Measurements from ENCODE around the gene PPP2R5E.

Gene PPP2R5E

DNA sequence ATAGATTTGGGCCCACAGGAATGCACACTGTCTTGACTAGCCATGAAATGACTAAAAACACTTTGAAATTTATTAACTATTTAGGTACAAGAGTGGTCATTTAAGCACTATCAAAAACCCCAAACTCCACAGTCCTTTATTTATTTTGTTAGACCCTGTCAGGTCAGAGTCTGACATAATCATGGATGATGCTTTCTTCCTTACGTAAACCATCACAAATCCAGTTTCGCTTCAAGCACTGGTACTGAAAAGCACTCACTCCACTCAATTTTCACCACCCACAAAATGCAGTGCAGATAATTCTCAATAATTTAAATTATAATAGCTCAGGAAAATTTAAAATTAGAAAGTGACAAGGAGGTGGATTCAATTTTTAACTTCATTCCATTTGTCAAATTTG, 25.8 kb downstream of the PPP2R5E start:
- Histone ChIP-seq H3K27me3 (ENCODE audit: insufficient read depth, insufficient read length) (no peaks in the 10 kb centered on the region), H3K36me3 (ENCODE audit: insufficient read depth, insufficient read length, low read length) (peaks cover 8% of the 10 kb centered on the region), H3K4me3 (ENCODE audit: insufficient read length, low read depth) (no peak overlapping the region), H3K9me3 (ENCODE audit: insufficient read depth, low read length) (no peaks in the 10 kb centered on the region), H3K4me1 (ENCODE audit: insufficient read depth, insufficient read length) (no peaks in the 10 kb centered on the region), H3K9ac (ENCODE audit: insufficient read length, low read depth) (no peak overlapping the region)
- DNase-seq (ENCODE audit: low read depth, low spot score) = no peak
- TF ChIP-seq YY1 (IDR thresholded peaks at IDR 0.05; ENCODE audit: insufficient read depth, insufficient read length) = no peak

DNA sequence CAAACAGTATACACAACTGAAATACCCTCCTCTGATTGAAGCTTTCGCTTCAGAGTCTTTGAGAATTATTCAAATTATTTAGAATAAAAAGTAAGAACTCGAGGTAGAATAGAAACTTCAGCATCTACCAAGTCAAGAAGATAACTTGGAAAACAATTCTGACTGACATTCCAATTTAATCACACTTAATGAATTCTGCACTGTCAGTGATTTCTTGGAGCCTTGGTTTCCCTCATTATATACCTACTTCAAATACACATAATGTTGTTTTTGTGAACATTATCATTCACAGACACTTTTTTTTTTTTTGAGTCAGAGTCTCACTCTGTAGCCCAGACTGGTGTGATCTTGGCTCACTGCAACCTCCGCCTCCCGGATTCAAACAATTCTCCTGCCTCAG, 27.9 kb downstream of the PPP2R5E start:
- DNase-seq (ENCODE audit: low read depth, low spot score) = no peak
- no peaks in the 10 kb centered on the region for H3K4me1 ChIP-seq (ENCODE audit: insufficient read depth, insufficient read length)
- no peak overlapping the region for H3K9ac ChIP-seq (ENCODE audit: insufficient read length, low read depth)
- H3K27me3 ChIP-seq (ENCODE audit: insufficient read depth, insufficient read length) = no peaks in the 10 kb centered on the region
- no peaks in the 10 kb centered on the region for H3K9me3 ChIP-seq (ENCODE audit: insufficient read depth, low read length)
- H3K36me3 ChIP-seq (ENCODE audit: insufficient read depth, insufficient read length, low read length) = peaks cover 9% of the 10 kb centered on the region
- TF ChIP-seq ZNF274 (IDR thresholded peaks at IDR 0.05; ENCODE audit: low read depth, low read length) (no peak), SUZ12 (IDR thresholded peaks at IDR 0.05; ENCODE audit: extremely low read depth, insufficient read depth, insufficient read length) (no peak), YY1 (IDR thresholded peaks at IDR 0.05; ENCODE audit: insufficient read depth, insufficient read length) (no peak)
- no peak overlapping the region for H3K4me3 ChIP-seq (ENCODE audit: insufficient read length, low read depth)

DNA sequence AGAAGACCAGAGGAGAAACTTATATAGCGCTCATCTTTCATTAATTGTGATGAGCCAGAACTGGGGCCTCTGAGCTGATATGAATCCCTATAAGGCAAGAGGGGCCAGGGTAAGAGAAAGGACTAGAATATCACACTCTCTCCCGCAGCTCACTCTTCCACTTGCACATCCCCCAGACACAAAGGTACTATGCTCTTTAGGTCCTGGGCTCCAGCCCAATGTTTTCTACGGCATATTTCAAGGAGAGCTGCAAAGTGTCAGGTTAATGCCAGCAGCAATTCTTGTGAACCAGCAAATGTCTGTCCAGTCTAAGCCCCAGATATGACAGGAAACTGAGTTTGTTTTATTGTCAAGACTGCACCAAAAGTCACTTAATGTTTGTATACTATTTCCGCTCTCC, 29.4 kb downstream of the PPP2R5E start:
- TF ChIP-seq YY1 (IDR thresholded peaks at IDR 0.05; ENCODE audit: insufficient read depth, insufficient read length) (no peak), SUZ12 (IDR thresholded peaks at IDR 0.05; ENCODE audit: extremely low read depth, insufficient read depth, insufficient read length) (no peak), ZNF274 (IDR thresholded peaks at IDR 0.05; ENCODE audit: low read depth, low read length) (no peak)
- Histone ChIP-seq H3K36me3 (ENCODE audit: insufficient read depth, insufficient read length, low read length) (peaks cover 8% of the 10 kb centered on the region), H3K9me3 (ENCODE audit: insufficient read depth, low read length) (no peaks in the 10 kb centered on the region), H3K27me3 (ENCODE audit: insufficient read depth, insufficient read length) (no peaks in the 10 kb centered on the region), H3K4me3 (ENCODE audit: insufficient read length, low read depth) (no peak overlapping the region), H3K4me1 (ENCODE audit: insufficient read depth, insufficient read length) (no peaks in the 10 kb centered on the region), H3K9ac (ENCODE audit: insufficient read length, low read depth) (no peak overlapping the region)
- no peak for DNase-seq (ENCODE audit: low read depth, low spot score)

GRCh38 chr14:63512861-63513260, 30.3 kb downstream of the PPP2R5E start:
- Histone ChIP-seq H3K9me3 (ENCODE audit: insufficient read depth, low read length) (no peaks in the 10 kb centered on the region), H3K4me1 (ENCODE audit: insufficient read depth, insufficient read length) (peaks cover 3% of the 10 kb centered on the region), H3K4me3 (ENCODE audit: insufficient read length, low read depth) (no peak overlapping the region), H3K36me3 (ENCODE audit: insufficient read depth, insufficient read length, low read length) (peaks cover 4% of the 10 kb centered on the region), H3K27me3 (ENCODE audit: insufficient read depth, insufficient read length) (no peaks in the 10 kb centered on the region), H3K9ac (ENCODE audit: insufficient read length, low read depth) (no peak overlapping the region)
- DNase-seq (ENCODE audit: low read depth, low spot score) = no peak
- TF ChIP-seq ZNF274 (IDR thresholded peaks at IDR 0.05; ENCODE audit: low read depth, low read length) = no peak
- TF ChIP-seq YY1 (IDR thresholded peaks at IDR 0.05; ENCODE audit: insufficient read depth, insufficient read length) = no peak

DNA sequence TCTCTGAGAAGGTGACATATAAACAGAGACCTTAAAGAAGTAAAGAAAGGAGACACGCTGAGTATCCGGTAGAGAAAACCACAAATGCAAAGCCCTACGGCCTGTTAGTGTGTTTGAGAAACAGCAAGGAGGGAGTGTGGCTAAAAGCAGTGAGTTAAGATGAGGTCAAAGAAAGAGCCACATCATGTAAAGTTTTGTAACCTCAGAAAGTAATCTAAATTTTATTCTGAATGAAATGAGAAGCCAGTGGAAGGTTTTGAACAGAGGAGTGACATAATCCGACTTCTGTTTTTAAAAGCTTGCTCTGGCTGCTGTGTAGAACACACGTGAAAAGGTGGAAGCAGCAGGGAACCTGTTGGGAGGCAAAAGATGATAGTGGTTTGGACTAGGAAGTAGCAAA, 32.6 kb downstream of the PPP2R5E start:
- no peak overlapping the region for H3K9ac ChIP-seq (ENCODE audit: insufficient read length, low read depth)
- H3K4me1 ChIP-seq (ENCODE audit: insufficient read depth, insufficient read length) = peaks cover 4% of the 10 kb centered on the region
- TF ChIP-seq ZNF274 (IDR thresholded peaks at IDR 0.05; ENCODE audit: low read depth, low read length) (no peak), YY1 (IDR thresholded peaks at IDR 0.05; ENCODE audit: insufficient read depth, insufficient read length) (no peak), SUZ12 (IDR thresholded peaks at IDR 0.05; ENCODE audit: extremely low read depth, insufficient read depth, insufficient read length) (no peak)
- H3K36me3 ChIP-seq (ENCODE audit: insufficient read depth, insufficient read length, low read length) = peaks cover 9% of the 10 kb centered on the region
- H3K27me3 ChIP-seq (ENCODE audit: insufficient read depth, insufficient read length) = no peaks in the 10 kb centered on the region
- no peaks in the 10 kb centered on the region for H3K9me3 ChIP-seq (ENCODE audit: insufficient read depth, low read length)
- no peak overlapping the region for H3K4me3 ChIP-seq (ENCODE audit: insufficient read length, low read depth)
- DNase-seq (ENCODE audit: low read depth, low spot score) = no peak

- peaks cover 4% of the 10 kb centered on the region for H3K4me1 ChIP-seq (ENCODE audit: insufficient read depth, insufficient read length)
- no peak overlapping the region for H3K4me3 ChIP-seq (ENCODE audit: insufficient read length, low read depth)
- H3K9ac ChIP-seq (ENCODE audit: insufficient read length, low read depth) = no peak overlapping the region
- no peaks in the 10 kb centered on the region for H3K9me3 ChIP-seq (ENCODE audit: insufficient read depth, low read length)
- H3K27me3 ChIP-seq (ENCODE audit: insufficient read depth, insufficient read length) = no peaks in the 10 kb centered on the region
- H3K36me3 ChIP-seq (ENCODE audit: insufficient read depth, insufficient read length, low read length) = peaks cover 9% of the 10 kb centered on the region
- TF ChIP-seq SUZ12 (IDR thresholded peaks at IDR 0.05; ENCODE audit: extremely low read depth, insufficient read depth, insufficient read length) (no peak), YY1 (IDR thresholded peaks at IDR 0.05; ENCODE audit: insufficient read depth, insufficient read length) (no peak), ZNF274 (IDR thresholded peaks at IDR 0.05; ENCODE audit: low read depth, low read length) (no peak)
- no peak for DNase-seq (ENCODE audit: low read depth, low spot score)
Measured at GRCh38 chr14:63508033-63508432, 35.1 kb downstream of the PPP2R5E start.

DNA sequence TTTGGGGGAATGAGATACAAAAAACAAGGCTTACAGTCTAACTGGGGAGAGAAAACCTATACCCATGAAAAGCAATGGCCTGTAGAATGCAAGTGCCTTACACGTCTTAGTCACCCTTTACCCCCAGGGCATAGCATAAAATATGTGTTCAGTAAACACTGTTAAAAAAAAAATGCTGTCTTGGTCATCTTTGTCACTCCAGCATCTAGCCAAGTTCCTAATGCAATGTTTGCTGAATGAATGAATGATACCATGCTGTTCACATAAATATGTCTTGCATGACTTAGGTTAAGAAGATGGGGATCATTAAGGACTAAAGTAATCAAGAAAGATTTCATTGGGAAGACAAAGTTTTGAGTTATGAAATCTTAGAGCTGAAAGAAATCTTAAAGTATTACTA, 38.5 kb downstream of the PPP2R5E start:
- no peak for DNase-seq (ENCODE audit: low read depth, low spot score)
- H3K9me3 ChIP-seq (ENCODE audit: insufficient read depth, low read length) = no peaks in the 10 kb centered on the region
- no peak overlapping the region for H3K4me3 ChIP-seq (ENCODE audit: insufficient read length, low read depth)
- H3K9ac ChIP-seq (ENCODE audit: insufficient read length, low read depth) = no peak overlapping the region
- no peaks in the 10 kb centered on the region for H3K27me3 ChIP-seq (ENCODE audit: insufficient read depth, insufficient read length)
- H3K4me1 ChIP-seq (ENCODE audit: insufficient read depth, insufficient read length) = peaks cover 4% of the 10 kb centered on the region
- TF ChIP-seq ZNF274 (IDR thresholded peaks at IDR 0.05; ENCODE audit: low read depth, low read length) (no peak), SUZ12 (IDR thresholded peaks at IDR 0.05; ENCODE audit: extremely low read depth, insufficient read depth, insufficient read length) (no peak), YY1 (IDR thresholded peaks at IDR 0.05; ENCODE audit: insufficient read depth, insufficient read length) (no peak)
- H3K36me3 ChIP-seq (ENCODE audit: insufficient read depth, insufficient read length, low read length) = peaks cover 8% of the 10 kb centered on the region

DNA sequence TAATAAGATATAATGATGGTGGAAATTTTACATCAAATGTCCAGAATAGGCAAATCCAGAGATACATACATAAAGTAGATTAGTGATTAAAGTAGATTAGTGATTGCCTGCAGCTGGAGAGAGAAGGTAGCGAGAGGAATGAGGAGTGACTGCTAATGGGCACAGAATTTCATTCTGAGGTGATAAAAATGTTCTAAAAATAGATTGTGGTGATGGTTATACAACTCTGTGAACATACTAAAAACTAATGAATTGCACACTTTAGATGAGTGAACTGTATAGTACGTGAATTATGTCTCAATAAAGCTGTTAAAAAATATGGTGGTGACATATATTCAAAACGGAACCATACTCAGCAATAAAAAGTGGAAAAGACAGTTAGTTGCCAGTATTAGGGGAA, 41.7 kb downstream of the PPP2R5E start:
- Histone ChIP-seq H3K9me3 (ENCODE audit: insufficient read depth, low read length) (no peaks in the 10 kb centered on the region), H3K4me3 (ENCODE audit: insufficient read length, low read depth) (no peak overlapping the region), H3K36me3 (ENCODE audit: insufficient read depth, insufficient read length, low read length) (peaks cover 3% of the 10 kb centered on the region), H3K4me1 (ENCODE audit: insufficient read depth, insufficient read length) (no peaks in the 10 kb centered on the region), H3K9ac (ENCODE audit: insufficient read length, low read depth) (no peak overlapping the region), H3K27me3 (ENCODE audit: insufficient read depth, insufficient read length) (no peaks in the 10 kb centered on the region)
- no peak for DNase-seq (ENCODE audit: low read depth, low spot score)
- no peak for TF ChIP-seq YY1 (IDR thresholded peaks at IDR 0.05; ENCODE audit: insufficient read depth, insufficient read length)
- TF ChIP-seq SUZ12 (IDR thresholded peaks at IDR 0.05; ENCODE audit: extremely low read depth, insufficient read depth, insufficient read length) = no peak
- no peak for TF ChIP-seq ZNF274 (IDR thresholded peaks at IDR 0.05; ENCODE audit: low read depth, low read length)
